Amygdala (tissue), 56 donors: ENCODE results near the gene GADL1.

ENCODE experiments used
- DNase-seq, 56 donors: peaks; one replicate each; lab custom pipeline; 2025; lab: John Stamatoyannopoulos, UW

The GADL1 gene

GRCh38 chr3:30698549-30698948 lies 195.9 kb downstream of the GADL1 start:
- no peak for DNase-seq

DNA sequence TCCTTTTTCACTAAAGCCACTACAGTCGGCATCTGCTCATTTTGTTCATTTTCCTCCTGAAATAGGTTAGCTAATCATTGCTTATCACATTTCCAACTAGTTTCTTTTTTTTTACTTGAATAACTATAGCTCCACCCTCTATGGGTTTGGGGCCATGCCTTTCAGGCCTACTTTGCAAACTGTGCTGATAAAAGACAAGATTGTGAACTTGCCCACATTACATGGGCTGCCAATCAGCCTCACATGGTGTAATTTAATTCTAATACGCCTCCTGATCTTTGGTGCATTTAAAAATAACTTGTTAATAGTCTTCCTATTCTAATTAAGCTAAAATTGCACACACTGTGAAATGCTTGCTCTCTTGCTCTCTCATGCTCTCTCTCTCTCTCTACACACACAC lies 197.6 kb downstream of the GADL1 start:
- no peak for DNase-seq

DNA sequence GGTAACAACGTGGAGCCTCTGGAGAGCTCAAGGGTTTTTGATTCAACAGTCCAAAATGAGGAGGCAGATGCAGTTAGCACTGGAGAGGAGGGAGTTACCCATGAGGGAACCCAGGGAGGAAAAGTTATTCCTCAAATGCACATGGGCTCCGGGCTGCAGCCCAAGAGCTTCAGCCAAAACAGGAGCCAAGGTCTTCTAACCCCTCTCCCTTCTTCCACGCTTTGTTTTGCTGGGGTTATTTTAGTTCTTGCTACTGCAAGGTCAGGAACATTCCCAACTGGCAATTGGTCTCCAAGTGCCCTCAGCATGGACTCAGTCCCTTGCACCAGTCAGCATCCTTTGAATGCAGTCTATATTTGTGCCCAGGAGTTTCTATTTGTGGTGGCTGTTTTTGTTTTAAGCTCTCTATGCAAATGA lies 198.1 kb downstream of the GADL1 start:
- peak in 15 of 56 donors; percentile 8 to 60 (median 23) for DNase-seq

- no peak for DNase-seq
Measured at GRCh38 chr3:30695302-30696061, 199.0 kb downstream of the GADL1 start.

DNA sequence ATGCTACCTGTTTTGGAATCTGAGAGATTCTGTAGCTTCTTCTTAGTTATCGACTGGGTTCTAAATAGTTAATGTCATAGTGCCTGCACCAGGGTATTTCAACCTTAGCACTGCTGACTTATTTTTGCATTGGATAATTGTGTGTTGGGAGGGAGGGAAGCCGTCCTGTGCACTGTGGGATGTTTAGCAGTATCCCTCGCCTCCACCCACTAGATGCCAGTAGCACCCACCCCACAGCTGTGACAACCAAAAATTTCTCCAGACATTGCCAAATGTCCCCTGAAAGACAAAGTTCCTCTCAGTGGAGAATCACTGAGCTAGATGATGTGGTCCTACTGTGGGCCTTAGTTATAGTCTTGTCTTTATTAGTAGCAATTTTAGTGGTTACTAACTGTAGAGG lies 199.8 kb downstream of the GADL1 start:
- DNase-seq: no peak

GRCh38 chr3:30694148-30694547 lies 200.3 kb downstream of the GADL1 start:
- DNase-seq: no peak

DNA sequence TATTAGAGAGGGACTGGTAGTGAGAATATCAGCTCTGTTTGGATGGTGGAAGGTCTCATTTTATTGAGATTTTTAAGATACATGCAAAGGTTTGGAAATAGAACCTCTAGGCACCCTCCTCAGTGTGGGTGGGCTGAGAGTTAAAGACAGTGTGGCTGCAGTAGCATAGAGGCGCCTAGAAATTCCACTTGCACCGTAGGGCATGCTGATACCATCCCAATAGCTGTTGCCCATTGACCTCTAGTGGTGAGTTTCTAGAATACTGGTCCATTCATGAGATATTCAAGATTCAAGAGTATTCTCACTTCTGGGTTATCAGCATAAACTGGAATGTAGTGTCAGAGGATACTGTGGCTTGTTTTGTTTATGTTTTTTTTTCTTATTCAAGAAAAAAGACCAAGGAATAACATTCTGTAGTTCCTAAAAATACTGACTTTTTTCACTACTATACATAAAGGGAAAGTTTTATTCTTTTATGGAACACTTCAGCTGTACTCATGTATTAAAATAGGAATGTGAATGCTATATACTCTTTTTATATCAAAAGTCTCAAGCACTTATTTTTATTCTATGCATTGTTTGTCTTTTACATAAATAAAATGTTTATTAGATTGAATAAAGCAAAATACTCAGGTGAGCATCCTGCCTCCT lies 200.9 kb downstream of the GADL1 start:
- DNase-seq: peak in 24 of 56 donors; percentile 4 to 76 (median 22)

DNA sequence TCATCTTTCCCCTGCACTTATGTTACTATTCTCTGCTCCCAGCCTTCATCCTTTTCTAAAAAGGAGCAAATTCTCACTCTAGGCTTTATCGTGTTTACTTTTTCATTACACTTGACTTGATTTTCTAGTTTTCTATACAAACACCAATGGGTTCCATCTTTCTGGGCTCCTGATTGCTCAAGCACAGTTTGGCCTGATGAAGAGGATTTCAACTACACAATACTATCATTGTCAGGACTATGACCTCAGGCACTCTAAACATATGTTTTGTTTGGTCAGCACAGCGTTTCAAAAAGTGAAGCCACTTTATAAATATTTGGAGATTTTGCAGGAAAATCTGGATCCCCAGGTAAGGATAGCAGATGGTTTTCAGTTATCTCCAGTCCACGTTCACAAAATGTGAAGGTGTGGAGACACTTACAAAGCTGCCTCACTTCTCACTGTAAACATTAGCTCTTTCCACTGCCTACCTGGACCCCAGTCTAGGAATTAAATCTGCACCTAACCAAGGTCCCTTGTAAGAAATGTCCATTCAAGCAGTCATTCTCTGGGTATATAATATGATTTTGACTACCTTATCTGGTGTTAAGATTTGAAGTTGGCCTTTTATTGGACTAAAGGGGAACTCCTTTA lies 201.8 kb downstream of the GADL1 start:
- no peak for DNase-seq

GRCh38 chr3:30691944-30692343 lies 202.5 kb downstream of the GADL1 start:
- no peak for DNase-seq

GRCh38 chr3:30691249-30691880 lies 203.1 kb downstream of the GADL1 start:
- no peak for DNase-seq

DNA sequence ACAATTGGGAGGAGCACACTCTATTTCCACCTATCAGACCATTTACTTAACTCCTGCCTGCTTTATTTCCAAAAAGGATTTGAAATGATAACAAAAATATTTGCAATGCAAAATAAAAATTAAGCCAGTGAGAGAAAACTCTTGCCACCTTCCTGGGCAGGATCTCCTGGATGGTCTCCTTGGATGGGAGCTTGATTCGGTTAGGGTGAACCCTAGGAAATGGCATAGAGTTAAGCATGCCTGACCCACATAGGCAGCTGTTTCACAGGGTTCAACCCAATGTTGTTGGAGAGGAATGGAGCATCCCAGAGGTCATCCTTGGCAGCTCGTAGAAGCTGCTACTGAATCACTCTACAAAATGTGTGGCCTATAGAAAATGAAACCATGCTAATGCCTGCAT lies 204.3 kb downstream of the GADL1 start:
- DNase-seq: no peak

- peak in 11 of 56 donors; percentile 2 to 34 (median 11) for DNase-seq
Measured at GRCh38 chr3:30688776-30689641, 205.5 kb downstream of the GADL1 start.

- no peak for DNase-seq
Measured at GRCh38 chr3:30687930-30688570, 206.4 kb downstream of the GADL1 start.

GRCh38 chr3:30686799-30687198 lies 207.7 kb downstream of the GADL1 start:
- no peak for DNase-seq

DNA sequence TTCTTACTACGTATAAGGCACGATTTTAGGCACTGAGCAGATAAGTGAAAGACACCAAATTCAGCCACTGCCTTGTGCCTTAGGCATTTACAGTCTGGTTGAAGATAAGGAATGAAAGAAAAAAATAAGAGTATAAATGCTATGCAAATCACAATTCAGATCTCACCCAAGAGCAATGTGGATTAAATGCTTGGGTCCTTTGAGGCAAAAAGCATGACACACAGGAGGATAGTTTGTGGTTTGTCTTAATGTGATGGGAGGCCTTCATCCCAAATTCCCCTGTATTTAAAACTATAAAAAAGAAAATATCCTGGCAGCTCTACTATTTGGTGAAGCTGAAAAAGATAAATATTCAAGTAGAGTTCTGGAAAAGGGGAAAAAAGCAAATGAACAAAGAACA lies 208.3 kb downstream of the GADL1 start:
- DNase-seq: no peak

DNA sequence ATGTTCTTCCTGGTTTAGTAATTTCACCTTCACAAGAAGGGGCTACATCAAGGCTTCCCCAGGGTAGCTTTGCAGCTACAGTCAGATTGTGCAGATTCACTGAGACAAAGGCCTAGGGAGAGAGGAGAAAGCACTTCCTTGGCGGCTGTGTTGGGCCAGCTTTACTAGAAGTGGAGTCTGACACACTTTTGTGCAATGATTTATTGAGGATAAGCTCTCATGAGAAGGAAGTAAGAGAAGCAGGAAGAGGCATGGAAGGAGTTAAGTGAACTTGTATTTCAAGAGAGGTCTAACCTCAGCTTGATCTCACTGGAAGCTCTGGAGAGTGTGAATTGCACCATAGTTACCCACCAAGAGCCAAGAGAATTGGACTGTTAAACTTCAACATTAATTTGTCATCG lies 209.2 kb downstream of the GADL1 start:
- no peak for DNase-seq

DNA sequence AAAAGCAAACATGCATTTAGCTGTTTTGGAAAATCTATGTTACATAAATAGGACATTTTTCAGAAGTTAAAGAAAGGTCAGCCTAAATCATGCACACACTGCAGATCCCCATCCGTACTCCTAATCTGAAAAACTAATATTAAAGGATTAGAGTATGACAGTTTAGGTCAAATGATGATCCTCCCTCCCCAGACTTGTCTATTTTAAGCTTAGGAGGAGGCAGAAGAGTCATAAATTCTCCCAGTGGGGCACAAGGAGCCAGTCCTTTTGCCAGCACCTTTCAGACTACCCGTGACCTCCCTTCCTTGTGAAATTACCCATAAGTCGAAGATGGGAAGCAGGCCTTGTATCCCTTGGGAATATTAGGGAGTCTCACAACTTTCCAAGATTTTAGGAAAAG lies 210.1 kb downstream of the GADL1 start:
- no peak for DNase-seq

- DNase-seq: no peak
Measured at GRCh38 chr3:30683769-30684168, 210.7 kb downstream of the GADL1 start.

DNA sequence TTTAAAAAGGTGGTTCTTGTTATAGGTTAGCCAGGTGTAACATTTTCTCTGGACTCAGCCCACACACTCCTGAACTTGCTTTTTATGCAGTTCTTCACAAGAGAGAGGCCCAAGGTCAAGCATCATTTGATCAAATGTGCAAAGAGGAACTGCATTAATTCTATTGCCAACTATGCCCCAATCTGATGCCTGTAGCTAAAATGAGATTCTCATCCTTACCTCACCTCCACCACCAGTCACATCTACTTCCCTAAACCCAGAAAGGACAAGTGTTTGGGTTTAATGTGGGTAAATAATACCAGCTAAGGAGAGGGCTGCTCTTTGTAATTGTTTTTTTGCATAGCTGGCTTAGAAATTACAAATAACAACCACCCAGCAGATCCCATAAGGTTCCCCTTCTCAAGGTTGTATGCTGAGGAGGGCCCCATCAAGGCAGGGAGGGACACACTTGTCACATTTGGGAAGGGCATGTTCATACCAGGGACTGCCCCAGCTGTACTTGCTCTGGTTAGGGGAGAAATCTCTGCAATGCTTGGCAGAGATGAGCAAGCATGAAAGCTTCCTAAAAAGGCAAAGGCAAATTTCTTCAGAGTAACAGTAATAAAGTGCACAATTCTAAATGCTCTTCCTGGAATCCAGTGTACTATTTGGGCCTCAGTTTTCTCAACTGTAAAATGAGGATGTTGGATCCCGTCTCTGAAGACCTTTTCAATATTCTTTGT lies 211.9 kb downstream of the GADL1 start:
- DNase-seq: no peak
